ENCODE measurements around the gene TCEA2.

TCEA2 gene

DNA sequence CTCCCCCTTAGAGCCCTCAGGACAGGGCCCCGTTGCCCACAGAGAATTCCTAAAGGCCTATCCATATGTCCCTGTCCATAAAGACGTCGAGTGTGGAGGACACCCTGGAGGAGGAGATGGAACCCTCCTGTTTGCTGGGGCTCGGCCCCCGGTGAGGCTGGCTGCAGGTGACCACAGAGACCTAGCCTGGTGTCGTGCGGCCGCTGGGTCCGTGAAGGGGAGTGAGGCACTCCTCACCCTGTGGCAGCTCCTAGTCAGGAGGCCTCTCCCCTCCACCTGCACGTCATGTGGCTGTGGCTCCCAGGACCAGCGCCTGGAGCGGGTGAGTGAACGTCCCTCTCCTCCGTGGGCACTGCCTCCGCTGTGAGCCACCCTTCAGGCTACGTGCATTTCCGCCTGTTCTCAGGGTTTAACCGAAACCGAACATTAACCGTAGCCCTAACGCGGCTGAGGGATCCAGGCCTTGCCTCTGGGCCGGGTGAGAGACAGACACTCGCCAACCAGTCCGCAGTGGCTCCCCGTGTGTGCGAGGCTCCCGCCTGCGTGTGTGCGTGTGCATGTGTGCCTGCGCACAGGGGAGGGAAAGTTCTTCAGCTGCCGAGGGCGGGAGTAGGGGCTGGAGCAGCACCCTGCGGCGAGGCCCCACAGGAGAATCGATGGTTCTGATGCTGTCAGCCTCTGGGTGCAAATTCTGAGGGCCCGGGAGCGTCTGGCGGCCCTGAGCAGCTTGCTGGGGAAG, 5.9 kb upstream of the TCEA2 start:
- DNase-seq (ENCODE audit: low read depth, low spot score), result no peak
- Histone ChIP-seq H3K9me3 (ENCODE audit: insufficient read depth, low read length) (no peaks in the 10 kb centered on the region), H3K4me3 (ENCODE audit: insufficient read length, low read depth) (no peak overlapping the region), H3K4me1 (ENCODE audit: insufficient read depth, insufficient read length) (peaks cover 46% of the 10 kb centered on the region), H3K9ac (ENCODE audit: insufficient read length, low read depth) (peak overlapping the region; percentile 44), H3K36me3 (ENCODE audit: insufficient read depth, insufficient read length, low read length) (no peaks in the 10 kb centered on the region), H3K27me3 (ENCODE audit: insufficient read depth, insufficient read length) (no peaks in the 10 kb centered on the region)
- TF ChIP-seq YY1 (IDR thresholded peaks at IDR 0.05; ENCODE audit: insufficient read depth, insufficient read length), result no peak
- TF ChIP-seq ZNF274 (IDR thresholded peaks at IDR 0.05; ENCODE audit: low read depth, low read length), result no peak
- TF ChIP-seq SUZ12 (IDR thresholded peaks at IDR 0.05; ENCODE audit: extremely low read depth, insufficient read depth, insufficient read length), result no peak

DNA sequence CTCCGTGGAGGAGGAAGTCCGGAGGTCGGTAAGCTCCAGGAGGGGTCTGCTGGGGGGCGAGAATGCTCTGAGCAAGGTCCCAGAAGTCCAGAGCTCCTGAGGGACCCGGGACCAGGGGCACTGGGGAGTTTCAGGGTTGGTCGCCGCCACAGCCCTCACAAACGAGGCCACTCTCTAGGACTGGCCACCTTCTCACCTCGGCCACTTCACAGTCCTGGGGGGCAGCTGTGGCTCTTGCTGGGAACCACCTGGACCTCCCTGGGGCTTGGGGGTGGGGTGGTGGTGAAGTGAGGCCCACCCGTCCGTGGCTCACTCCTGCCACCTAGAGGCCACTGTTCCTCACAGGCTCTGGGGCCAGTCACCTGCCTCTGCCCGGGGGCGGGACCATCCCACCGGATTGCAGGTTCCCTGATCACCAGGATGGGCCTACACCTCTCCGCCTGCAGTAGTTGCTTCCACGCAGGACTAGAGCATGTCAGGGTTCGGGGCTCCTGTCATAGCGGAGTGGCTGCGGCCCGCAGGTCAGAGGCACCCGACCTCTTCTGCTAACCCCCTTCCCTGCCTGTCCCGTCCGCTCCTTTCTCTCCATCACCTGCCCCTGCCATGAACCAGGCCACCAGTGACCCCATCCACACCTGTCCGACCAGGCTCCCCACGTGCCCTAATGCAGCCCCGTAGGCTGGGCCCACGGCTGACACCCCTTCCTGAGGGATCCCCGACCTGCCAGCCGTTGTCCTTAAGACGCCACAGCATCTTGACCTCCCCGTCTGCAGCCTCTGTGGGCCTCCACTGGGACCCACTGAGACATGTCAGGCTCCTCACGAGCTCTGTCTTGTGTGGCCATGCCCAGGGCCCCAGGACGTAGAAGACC, 5.1 kb upstream of the TCEA2 start:
- H3K4me3 ChIP-seq (ENCODE audit: insufficient read length, low read depth), result no peak overlapping the region
- peak overlapping the region; percentile 38 for H3K9ac ChIP-seq (ENCODE audit: insufficient read length, low read depth)
- H3K4me1 ChIP-seq (ENCODE audit: insufficient read depth, insufficient read length), result peaks cover 48% of the 10 kb centered on the region
- TF ChIP-seq ZNF274 (IDR thresholded peaks at IDR 0.05; ENCODE audit: low read depth, low read length) (no peak), SUZ12 (IDR thresholded peaks at IDR 0.05; ENCODE audit: extremely low read depth, insufficient read depth, insufficient read length) (no peak), YY1 (IDR thresholded peaks at IDR 0.05; ENCODE audit: insufficient read depth, insufficient read length) (no peak)
- H3K9me3 ChIP-seq (ENCODE audit: insufficient read depth, low read length), result no peaks in the 10 kb centered on the region
- DNase-seq (ENCODE audit: low read depth, low spot score), result peak; percentile 68
- H3K27me3 ChIP-seq (ENCODE audit: insufficient read depth, insufficient read length), result no peaks in the 10 kb centered on the region
- no peaks in the 10 kb centered on the region for H3K36me3 ChIP-seq (ENCODE audit: insufficient read depth, insufficient read length, low read length)

DNA sequence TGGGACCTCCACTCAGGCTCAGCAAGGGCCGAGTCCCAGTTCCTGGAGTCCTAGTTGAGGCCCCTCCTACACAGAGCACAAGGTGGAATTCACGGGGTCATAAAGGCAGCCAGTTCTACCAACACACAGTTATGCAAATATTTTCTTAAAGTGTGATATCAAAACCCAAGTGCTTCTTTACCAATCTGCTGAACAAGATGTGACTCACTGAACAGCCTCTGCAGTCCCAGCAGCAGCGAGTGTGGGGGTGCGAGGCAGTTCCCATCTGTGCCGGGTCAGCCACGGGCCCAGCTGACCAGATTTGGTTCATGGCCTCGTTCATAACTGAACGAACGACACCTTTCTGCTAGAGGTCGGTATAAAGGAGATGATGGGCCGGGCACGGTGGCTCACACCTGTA, 4.5 kb upstream of the TCEA2 start:
- Histone ChIP-seq H3K27me3 (ENCODE audit: insufficient read depth, insufficient read length) (no peaks in the 10 kb centered on the region), H3K36me3 (ENCODE audit: insufficient read depth, insufficient read length, low read length) (no peaks in the 10 kb centered on the region), H3K4me1 (ENCODE audit: insufficient read depth, insufficient read length) (peaks cover 42% of the 10 kb centered on the region), H3K4me3 (ENCODE audit: insufficient read length, low read depth) (no peak overlapping the region), H3K9me3 (ENCODE audit: insufficient read depth, low read length) (no peaks in the 10 kb centered on the region), H3K9ac (ENCODE audit: insufficient read length, low read depth) (peak overlapping the region; percentile 32)
- DNase-seq (ENCODE audit: low read depth, low spot score), result no peak
- TF ChIP-seq ZNF274 (IDR thresholded peaks at IDR 0.05; ENCODE audit: low read depth, low read length), result no peak
- TF ChIP-seq SUZ12 (IDR thresholded peaks at IDR 0.05; ENCODE audit: extremely low read depth, insufficient read depth, insufficient read length), result no peak
- TF ChIP-seq YY1 (IDR thresholded peaks at IDR 0.05; ENCODE audit: insufficient read depth, insufficient read length), result no peak

DNA sequence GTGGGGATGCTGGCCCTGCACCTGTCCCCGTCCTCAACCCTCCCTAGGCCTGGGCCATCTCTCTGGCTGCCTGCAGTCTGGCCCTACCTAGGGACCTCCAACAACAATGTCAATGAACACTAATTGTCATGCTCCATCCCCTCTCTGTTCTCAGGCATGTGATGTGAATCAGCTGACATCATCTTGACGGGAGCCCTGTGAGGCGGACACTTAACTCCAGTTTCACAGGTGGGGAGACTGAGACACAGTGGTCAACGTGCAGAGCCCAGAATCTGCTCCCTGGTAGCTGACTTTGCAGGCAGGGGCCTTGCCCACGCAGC, 762 bp upstream of the TCEA2 start:
- H3K4me1 ChIP-seq (ENCODE audit: insufficient read depth, insufficient read length), result peaks cover 34% of the 10 kb centered on the region
- no peak for TF ChIP-seq YY1 (IDR thresholded peaks at IDR 0.05; ENCODE audit: insufficient read depth, insufficient read length)
- peak overlapping the region; percentile 86 for H3K9ac ChIP-seq (ENCODE audit: insufficient read length, low read depth)
- no peaks in the 10 kb centered on the region for H3K36me3 ChIP-seq (ENCODE audit: insufficient read depth, insufficient read length, low read length)
- H3K4me3 ChIP-seq (ENCODE audit: insufficient read length, low read depth), result peak overlapping the region; percentile 88
- no peaks in the 10 kb centered on the region for H3K9me3 ChIP-seq (ENCODE audit: insufficient read depth, low read length)
- DNase-seq (ENCODE audit: low read depth, low spot score), result no peak
- no peaks in the 10 kb centered on the region for H3K27me3 ChIP-seq (ENCODE audit: insufficient read depth, insufficient read length)

DNA sequence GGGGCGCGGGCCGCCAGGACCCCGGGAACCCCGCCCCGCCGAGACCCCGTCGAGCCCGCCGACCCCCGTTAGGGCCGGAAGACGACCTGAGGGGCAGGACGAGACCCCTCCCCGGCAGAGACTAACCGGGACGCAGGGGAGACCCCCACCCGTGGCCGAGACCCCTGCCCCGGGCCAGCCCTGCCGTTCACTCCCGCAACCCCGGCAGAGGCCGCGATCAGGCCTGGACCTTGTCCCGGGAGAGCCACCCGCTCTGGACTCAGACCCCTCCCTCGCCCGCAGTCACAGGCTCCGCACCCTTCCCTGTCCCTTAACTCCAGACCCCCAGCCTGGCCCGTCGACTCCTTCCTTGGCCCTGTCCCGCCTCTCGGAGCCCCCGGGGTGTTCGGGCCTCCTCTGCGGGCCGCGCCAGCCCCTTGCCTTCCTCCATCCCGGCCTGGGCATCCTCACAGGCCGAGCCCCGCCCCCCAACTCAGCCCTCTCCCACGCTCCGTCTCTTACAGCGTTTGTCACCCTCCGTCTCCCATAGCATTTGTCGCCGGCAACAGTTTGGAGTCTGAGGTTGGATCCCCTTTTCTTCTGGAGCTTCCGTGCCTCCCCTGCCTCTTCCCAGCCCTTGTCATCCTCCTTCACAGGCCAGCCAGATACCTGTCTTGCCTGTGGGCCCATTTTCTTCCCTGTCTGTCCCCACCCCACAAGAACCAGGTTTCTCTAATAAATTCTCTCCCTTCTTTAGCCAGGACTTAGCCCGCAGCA, 569 bp downstream of the TCEA2 start:
- H3K36me3 ChIP-seq (ENCODE audit: insufficient read depth, insufficient read length, low read length), result no peaks in the 10 kb centered on the region
- DNase-seq (ENCODE audit: low read depth, low spot score), result no peak
- peak overlapping the region; percentile 88 for H3K4me3 ChIP-seq (ENCODE audit: insufficient read length, low read depth)
- TF ChIP-seq YY1 (IDR thresholded peaks at IDR 0.05; ENCODE audit: insufficient read depth, insufficient read length) (no peak), SUZ12 (IDR thresholded peaks at IDR 0.05; ENCODE audit: extremely low read depth, insufficient read depth, insufficient read length) (no peak), ZNF274 (IDR thresholded peaks at IDR 0.05; ENCODE audit: low read depth, low read length) (no peak)
- peaks cover 35% of the 10 kb centered on the region for H3K4me1 ChIP-seq (ENCODE audit: insufficient read depth, insufficient read length)
- no peaks in the 10 kb centered on the region for H3K27me3 ChIP-seq (ENCODE audit: insufficient read depth, insufficient read length)
- peak overlapping the region; percentile 96 for H3K9ac ChIP-seq (ENCODE audit: insufficient read length, low read depth)
- H3K9me3 ChIP-seq (ENCODE audit: insufficient read depth, low read length), result no peaks in the 10 kb centered on the region

DNA sequence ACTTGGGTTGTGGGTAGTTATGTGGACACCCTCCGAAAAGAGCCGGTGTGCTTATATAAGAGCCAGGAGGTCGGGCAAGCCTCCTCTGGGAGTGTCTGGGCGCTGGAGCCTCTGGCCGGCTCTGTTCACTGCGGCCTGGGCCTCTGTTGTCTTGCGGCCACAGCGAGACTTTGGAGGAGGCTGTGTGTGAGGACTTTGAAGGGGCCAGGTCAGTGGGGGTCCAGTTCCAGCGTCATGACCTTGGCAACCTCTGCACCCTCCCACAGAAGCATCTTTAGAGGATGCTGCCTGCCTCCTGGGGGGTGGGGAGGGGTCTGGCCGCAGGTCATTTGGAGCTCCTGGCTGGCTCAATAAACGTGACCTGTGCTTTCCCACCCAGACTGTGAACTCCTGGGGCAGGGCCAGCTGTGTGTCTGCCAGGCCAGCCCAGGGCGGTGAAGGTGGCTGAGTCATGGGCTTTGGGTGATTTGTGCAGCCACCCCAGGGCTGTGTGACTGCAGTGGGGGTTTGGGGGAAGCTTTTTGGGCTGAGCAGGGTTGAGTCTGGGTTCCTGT, 1.2 kb downstream of the TCEA2 start:
- DNase-seq (ENCODE audit: low read depth, low spot score), result no peak
- H3K9ac ChIP-seq (ENCODE audit: insufficient read length, low read depth), result peak overlapping the region; percentile 96
- H3K4me1 ChIP-seq (ENCODE audit: insufficient read depth, insufficient read length), result peaks cover 40% of the 10 kb centered on the region

More for the DNA sequence above, 1.2 kb downstream of the TCEA2 start:
- no peak for TF ChIP-seq ZNF274 (IDR thresholded peaks at IDR 0.05; ENCODE audit: low read depth, low read length)
- TF ChIP-seq SUZ12 (IDR thresholded peaks at IDR 0.05; ENCODE audit: extremely low read depth, insufficient read depth, insufficient read length), result no peak
- no peak for TF ChIP-seq YY1 (IDR thresholded peaks at IDR 0.05; ENCODE audit: insufficient read depth, insufficient read length)
- Histone ChIP-seq H3K4me3 (ENCODE audit: insufficient read length, low read depth) (peak overlapping the region; percentile 88), H3K36me3 (ENCODE audit: insufficient read depth, insufficient read length, low read length) (no peaks in the 10 kb centered on the region), H3K27me3 (ENCODE audit: insufficient read depth, insufficient read length) (no peaks in the 10 kb centered on the region), H3K9me3 (ENCODE audit: insufficient read depth, low read length) (no peaks in the 10 kb centered on the region)

All from NT2/D1 (cell line).